Nephron (organoid): ENCODE results near the gene NAA38.

ENCODE experiments used
- H3K27ac Mint-ChIP-seq, 3 experiments: 2 replicates each; pipeline ENCODE4 v1.8.0; 2020; ENCODE audit warnings: mixed read lengths in 3 of 3, mild to moderate bottlenecking in 2 of 3, moderate library complexity in 1 of 3
- H3K27me3 Mint-ChIP-seq: 2 replicates; pipeline ENCODE4 v1.8.0; 2021; ENCODE audit warnings: low read depth, mild to moderate bottlenecking, moderate library complexity, mixed read lengths
- H3K36me3 Mint-ChIP-seq: 2 replicates; pipeline ENCODE4 v1.8.0; 2020; ENCODE audit warnings: low read depth, mixed read lengths
- H3K4me1 Mint-ChIP-seq: 2 replicates; pipeline ENCODE4 v1.8.0; 2020; ENCODE audit warnings: mixed read lengths
- H3K4me3 Mint-ChIP-seq, 3 experiments: 2 replicates each; pipeline ENCODE4 v1.8.0; 2020; ENCODE audit warnings: mild to moderate bottlenecking in 3 of 3, mixed read lengths in 3 of 3, moderate library complexity in 2 of 3
- H3K9me3 Mint-ChIP-seq: 2 replicates; pipeline ENCODE4 v1.8.0; 2020; ENCODE audit warnings: mixed read lengths
- CTCF ChIP-seq, 3 experiments: fragments of 200-600 bp; sonication (generic); IDR thresholded peaks; one replicate each; pipeline ENCODE4 v1.5.0; 2021; ENCODE audit warnings: antibody characterized with exemption in 3 of 3; ENCODE audit not compliant: unreplicated experiment in 3 of 3

NAA38 gene

GRCh38 chr17:7840875-7841274, 16.5 kb downstream of the NAA38 start:
- Mint-ChIP-seq H3K27ac (peak overlapping the region; percentile 91 to 96 (median 95)), H3K4me3 (peak overlapping the region; percentile 94 to 97 (median 96)), H3K36me3 (peaks cover 10% of the 10 kb centered on the region), H3K4me1 (peaks cover 50% of the 10 kb centered on the region), H3K9me3 (no peaks in the 10 kb centered on the region), H3K27me3 (no peaks in the 10 kb centered on the region)
- TF ChIP-seq CTCF (IDR thresholded peaks at IDR 0.05; ENCODE audit: unreplicated experiment in 3 of 3): no peak

- H3K9me3 Mint-ChIP-seq: no peaks in the 10 kb centered on the region
- TF ChIP-seq CTCF (IDR thresholded peaks at IDR 0.05; ENCODE audit: unreplicated experiment in 3 of 3): no peak
Measured at GRCh38 chr17:7840441-7840840, 16.9 kb downstream of the NAA38 start.

GRCh38 chr17:7839876-7840261, 17.5 kb downstream of the NAA38 start:
- peaks cover 50% of the 10 kb centered on the region for H3K4me1 Mint-ChIP-seq
- TF ChIP-seq CTCF (IDR thresholded peaks at IDR 0.05; ENCODE audit: unreplicated experiment in 3 of 3): no peak
- no peaks in the 10 kb centered on the region for H3K27me3 Mint-ChIP-seq
- peaks cover 10% of the 10 kb centered on the region for H3K36me3 Mint-ChIP-seq
- H3K4me3 Mint-ChIP-seq: peak overlapping the region; percentile 94 to 97 (median 96)
- H3K9me3 Mint-ChIP-seq: no peaks in the 10 kb centered on the region
- H3K27ac Mint-ChIP-seq: peak overlapping the region; percentile 91 to 96 (median 95)

More at GRCh38 chr17:7840441-7840840, 16.9 kb downstream of the NAA38 start:
- no peaks in the 10 kb centered on the region for H3K27me3 Mint-ChIP-seq
- peaks cover 50% of the 10 kb centered on the region for H3K4me1 Mint-ChIP-seq
- peak overlapping the region; percentile 91 to 96 (median 95) for H3K27ac Mint-ChIP-seq
- H3K4me3 Mint-ChIP-seq: peak overlapping the region; percentile 94 to 97 (median 96)
- H3K36me3 Mint-ChIP-seq: peaks cover 10% of the 10 kb centered on the region

- Mint-ChIP-seq H3K9me3 (no peaks in the 10 kb centered on the region), H3K27me3 (no peaks in the 10 kb centered on the region), H3K4me3 (peak overlapping the region; percentile 94 to 97 (median 96)), H3K36me3 (peaks cover 10% of the 10 kb centered on the region), H3K27ac (peak overlapping the region; percentile 91 to 99 (median 96)), H3K4me1 (peaks cover 50% of the 10 kb centered on the region)
- no peak for TF ChIP-seq CTCF (IDR thresholded peaks at IDR 0.05; ENCODE audit: unreplicated experiment in 3 of 3)
Measured at GRCh38 chr17:7839190-7839875, 18.0 kb downstream of the NAA38 start.

GRCh38 chr17:7838090-7839075, 19.0 kb downstream of the NAA38 start:
- H3K27me3 Mint-ChIP-seq: peaks cover under 1% of the 10 kb centered on the region
- no peak for TF ChIP-seq CTCF (IDR thresholded peaks at IDR 0.05; ENCODE audit: unreplicated experiment in 3 of 3)
- peaks cover 55% of the 10 kb centered on the region for H3K4me1 Mint-ChIP-seq
- no peaks in the 10 kb centered on the region for H3K9me3 Mint-ChIP-seq
- peak overlapping the region; percentile 91 to 99 (median 96) for H3K27ac Mint-ChIP-seq
- peaks cover 10% of the 10 kb centered on the region for H3K36me3 Mint-ChIP-seq
- H3K4me3 Mint-ChIP-seq: peak overlapping the region; percentile 94 to 97 (median 96)
